ENCODE results near the gene COG1.

- no peak for TF ChIP-seq CTCF (conservative IDR thresholded peaks at IDR 0.05; ENCODE audit: low read depth, low read length)
- no peak for TF ChIP-seq EZH2 (IDR thresholded peaks at IDR 0.05; ENCODE audit: low read length, unreplicated experiment)
- no peak for TF ChIP-seq EZH2phosphoT487 (IDR thresholded peaks at IDR 0.05; ENCODE audit: borderline replicate concordance, low read length)
These were observed 39.2 kb downstream of the COG1 start for GRCh38 chr17:73231841-73232586.
